ENCODE results near the gene UROC1. TPM values are rescaled to one million over a fixed set of nuclear protein-coding genes. Genes with fewer than 3 reads are reported as not detected.
A peak's percentile ranks its signal among the peaks of the same experiment; 100 is the strongest.

The UROC1 gene
- total and polyA plus RNA-seq, 9 of the 15 experiments (the other 6 are each of a cell fraction or from before 2014, with no cell fraction given): not detected

DNA sequence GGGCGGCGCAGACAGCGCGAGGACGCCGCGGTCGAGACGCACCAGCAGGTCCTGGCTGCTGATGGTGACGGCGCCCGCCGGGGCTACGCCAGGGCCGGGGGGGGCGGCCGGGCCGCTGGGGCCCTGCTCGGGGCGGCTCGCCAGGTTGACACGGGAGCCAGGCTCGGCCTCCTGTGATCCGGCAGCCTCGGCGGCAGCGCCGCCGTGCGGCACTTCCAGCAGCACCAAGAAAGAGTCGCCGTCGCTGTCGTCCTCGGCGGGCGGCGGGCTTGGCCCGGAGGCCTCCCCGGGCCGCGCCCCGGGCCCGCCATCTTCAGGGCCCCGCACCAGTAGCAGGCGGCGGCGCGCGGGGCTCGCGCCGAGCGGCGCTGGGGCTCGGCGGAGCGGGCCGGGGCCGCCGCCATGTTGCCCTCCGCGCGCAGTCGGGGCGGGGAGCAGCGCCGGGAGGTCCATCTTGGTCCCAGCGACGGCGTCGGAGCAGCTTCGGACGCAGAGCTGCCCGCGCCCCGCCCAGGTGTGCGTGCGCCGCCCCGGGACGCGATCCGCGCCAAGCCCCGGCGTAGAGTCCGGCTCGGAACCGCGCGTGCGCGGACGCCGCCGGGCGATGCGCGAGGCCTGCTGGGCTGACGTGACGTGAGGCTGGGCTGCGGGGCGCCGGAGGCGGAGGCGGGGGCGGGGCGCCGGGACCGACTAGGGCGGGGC, 42.0 kb downstream of the UROC1 start, which contains the start of gene ZXDC (continued):
- TF ChIP-seq, protein P1, sequence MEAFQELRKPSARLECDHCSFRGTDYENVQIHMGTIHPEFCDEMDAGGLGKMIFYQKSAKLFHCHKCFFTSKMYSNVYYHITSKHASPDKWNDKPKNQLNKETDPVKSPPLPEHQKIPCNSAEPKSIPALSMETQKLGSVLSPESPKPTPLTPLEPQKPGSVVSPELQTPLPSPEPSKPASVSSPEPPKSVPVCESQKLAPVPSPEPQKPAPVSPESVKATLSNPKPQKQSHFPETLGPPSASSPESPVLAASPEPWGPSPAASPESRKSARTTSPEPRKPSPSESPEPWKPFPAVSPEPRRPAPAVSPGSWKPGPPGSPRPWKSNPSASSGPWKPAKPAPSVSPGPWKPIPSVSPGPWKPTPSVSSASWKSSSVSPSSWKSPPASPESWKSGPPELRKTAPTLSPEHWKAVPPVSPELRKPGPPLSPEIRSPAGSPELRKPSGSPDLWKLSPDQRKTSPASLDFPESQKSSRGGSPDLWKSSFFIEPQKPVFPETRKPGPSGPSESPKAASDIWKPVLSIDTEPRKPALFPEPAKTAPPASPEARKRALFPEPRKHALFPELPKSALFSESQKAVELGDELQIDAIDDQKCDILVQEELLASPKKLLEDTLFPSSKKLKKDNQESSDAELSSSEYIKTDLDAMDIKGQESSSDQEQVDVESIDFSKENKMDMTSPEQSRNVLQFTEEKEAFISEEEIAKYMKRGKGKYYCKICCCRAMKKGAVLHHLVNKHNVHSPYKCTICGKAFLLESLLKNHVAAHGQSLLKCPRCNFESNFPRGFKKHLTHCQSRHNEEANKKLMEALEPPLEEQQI (IDR thresholded peaks at IDR 0.05): no peak
- TF ChIP-seq, protein P2, sequence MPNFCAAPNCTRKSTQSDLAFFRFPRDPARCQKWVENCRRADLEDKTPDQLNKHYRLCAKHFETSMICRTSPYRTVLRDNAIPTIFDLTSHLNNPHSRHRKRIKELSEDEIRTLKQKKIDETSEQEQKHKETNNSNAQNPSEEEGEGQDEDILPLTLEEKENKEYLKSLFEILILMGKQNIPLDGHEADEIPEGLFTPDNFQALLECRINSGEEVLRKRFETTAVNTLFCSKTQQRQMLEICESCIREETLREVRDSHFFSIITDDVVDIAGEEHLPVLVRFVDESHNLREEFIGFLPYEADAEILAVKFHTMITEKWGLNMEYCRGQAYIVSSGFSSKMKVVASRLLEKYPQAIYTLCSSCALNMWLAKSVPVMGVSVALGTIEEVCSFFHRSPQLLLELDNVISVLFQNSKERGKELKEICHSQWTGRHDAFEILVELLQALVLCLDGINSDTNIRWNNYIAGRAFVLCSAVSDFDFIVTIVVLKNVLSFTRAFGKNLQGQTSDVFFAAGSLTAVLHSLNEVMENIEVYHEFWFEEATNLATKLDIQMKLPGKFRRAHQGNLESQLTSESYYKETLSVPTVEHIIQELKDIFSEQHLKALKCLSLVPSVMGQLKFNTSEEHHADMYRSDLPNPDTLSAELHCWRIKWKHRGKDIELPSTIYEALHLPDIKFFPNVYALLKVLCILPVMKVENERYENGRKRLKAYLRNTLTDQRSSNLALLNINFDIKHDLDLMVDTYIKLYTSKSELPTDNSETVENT (CRISPR knock-in tag; IDR thresholded peaks at IDR 0.05): peak; percentile 39; the same call in 1 of the 2 replicates
- TF ChIP-seq, protein P3, sequence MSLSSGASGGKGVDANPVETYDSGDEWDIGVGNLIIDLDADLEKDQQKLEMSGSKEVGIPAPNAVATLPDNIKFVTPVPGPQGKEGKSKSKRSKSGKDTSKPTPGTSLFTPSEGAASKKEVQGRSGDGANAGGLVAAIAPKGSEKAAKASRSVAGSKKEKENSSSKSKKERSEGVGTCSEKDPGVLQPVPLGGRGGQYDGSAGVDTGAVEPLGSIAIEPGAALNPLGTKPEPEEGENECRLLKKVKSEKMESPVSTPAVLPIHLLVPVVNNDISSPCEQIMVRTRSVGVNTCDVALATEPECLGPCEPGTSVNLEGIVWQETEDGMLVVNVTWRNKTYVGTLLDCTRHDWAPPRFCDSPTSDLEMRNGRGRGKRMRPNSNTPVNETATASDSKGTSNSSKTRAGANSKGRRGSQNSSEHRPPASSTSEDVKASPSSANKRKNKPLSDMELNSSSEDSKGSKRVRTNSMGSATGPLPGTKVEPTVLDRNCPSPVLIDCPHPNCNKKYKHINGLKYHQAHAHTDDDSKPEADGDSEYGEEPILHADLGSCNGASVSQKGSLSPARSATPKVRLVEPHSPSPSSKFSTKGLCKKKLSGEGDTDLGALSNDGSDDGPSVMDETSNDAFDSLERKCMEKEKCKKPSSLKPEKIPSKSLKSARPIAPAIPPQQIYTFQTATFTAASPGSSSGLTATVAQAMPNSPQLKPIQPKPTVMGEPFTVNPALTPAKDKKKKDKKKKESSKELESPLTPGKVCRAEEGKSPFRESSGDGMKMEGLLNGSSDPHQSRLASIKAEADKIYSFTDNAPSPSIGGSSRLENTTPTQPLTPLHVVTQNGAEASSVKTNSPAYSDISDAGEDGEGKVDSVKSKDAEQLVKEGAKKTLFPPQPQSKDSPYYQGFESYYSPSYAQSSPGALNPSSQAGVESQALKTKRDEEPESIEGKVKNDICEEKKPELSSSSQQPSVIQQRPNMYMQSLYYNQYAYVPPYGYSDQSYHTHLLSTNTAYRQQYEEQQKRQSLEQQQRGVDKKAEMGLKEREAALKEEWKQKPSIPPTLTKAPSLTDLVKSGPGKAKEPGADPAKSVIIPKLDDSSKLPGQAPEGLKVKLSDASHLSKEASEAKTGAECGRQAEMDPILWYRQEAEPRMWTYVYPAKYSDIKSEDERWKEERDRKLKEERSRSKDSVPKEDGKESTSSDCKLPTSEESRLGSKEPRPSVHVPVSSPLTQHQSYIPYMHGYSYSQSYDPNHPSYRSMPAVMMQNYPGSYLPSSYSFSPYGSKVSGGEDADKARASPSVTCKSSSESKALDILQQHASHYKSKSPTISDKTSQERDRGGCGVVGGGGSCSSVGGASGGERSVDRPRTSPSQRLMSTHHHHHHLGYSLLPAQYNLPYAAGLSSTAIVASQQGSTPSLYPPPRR (CRISPR knock-in tag; IDR thresholded peaks at IDR 0.05; ENCODE audit: borderline replicate concordance): no peak
- peak; percentile 55; the same call in 1 of the 2 replicates for TF ChIP-seq CTBP1 (IDR thresholded peaks at IDR 0.05; ENCODE audit: borderline replicate concordance)
- TF ChIP-seq RB1 (IDR thresholded peaks at IDR 0.05; ENCODE audit: low read depth): peak; percentile 71
- TF ChIP-seq PHB (CRISPR knock-in tag; IDR thresholded peaks at IDR 0.05): no peak
- peak; percentile 64; the same call in 1 of the 2 replicates for TF ChIP-seq PHF8 (IDR thresholded peaks at IDR 0.05; ENCODE audit: borderline replicate concordance, low read length)
- TF ChIP-seq TFAM (CRISPR knock-in tag; conservative IDR thresholded peaks at IDR 0.05): no peak
- TF ChIP-seq, protein P4, sequence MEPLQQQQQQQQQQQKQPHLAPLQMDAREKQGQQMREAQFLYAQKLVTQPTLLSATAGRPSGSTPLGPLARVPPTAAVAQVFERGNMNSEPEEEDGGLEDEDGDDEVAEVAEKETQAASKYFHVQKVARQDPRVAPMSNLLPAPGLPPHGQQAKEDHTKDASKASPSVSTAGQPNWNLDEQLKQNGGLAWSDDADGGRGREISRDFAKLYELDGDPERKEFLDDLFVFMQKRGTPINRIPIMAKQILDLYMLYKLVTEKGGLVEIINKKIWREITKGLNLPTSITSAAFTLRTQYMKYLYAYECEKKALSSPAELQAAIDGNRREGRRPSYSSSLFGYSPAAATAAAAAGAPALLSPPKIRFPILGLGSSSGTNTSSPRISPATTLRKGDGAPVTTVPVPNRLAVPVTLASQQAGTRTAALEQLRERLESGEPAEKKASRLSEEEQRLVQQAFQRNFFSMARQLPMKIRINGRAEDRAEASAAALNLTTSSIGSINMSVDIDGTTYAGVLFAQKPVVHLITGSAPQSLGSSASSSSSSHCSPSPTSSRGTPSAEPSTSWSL (CRISPR knock-in tag; IDR thresholded peaks at IDR 0.05; ENCODE audit: borderline replicate concordance): no peak
- TF ChIP-seq UBTF (IDR thresholded peaks at IDR 0.05; ENCODE audit: borderline replicate concordance in 1 of 2, low read depth in 2 of 2, low read length in 2 of 2): peak; percentile 38 to 88; a peak in 2 of 4 replicates
